Left ventricle myocardium superior (tissue), 1 donor: ENCODE data around the gene KLF12. TPM values are rescaled to one million over a fixed set of nuclear protein-coding genes. Genes with fewer than 3 reads are reported as not detected.

Experiments
- ATAC-seq: fragments of 200-7000 bp; cut with Tn5 transposase; one replicate; pipeline ENCODE4 v1.9.1; 2020; ENCODE audit warnings: mild to moderate bottlenecking, moderate library complexity
- DNase-seq: peaks from one replicate; pipeline ENCODE4 v3.0.0-alpha.2; 2020
- intact Hi-C: fragments of 100-400 bp; cut with micrococcal nuclease; formaldehyde crosslinking; loops from one replicate; pipeline ENCODE4 v1.11.0; 2022
- total RNA-seq: library from RNA; stranded (reverse); fragmentation: NEBNext Ultra II Directional; extraction: Animal tissue kit (Norgen Biotek cat#: 25700); gene quantifications from one replicate; pipeline ENCODE4 v1.2.1, GENCODE V29; 2021
- donor health status: DM: no; HTN: yes; CAD: no; lungs with severe emphysema.

The KLF12 gene
- total RNA-seq, 1 donor from 2014 or later, result 17.4 TPM

DNA sequence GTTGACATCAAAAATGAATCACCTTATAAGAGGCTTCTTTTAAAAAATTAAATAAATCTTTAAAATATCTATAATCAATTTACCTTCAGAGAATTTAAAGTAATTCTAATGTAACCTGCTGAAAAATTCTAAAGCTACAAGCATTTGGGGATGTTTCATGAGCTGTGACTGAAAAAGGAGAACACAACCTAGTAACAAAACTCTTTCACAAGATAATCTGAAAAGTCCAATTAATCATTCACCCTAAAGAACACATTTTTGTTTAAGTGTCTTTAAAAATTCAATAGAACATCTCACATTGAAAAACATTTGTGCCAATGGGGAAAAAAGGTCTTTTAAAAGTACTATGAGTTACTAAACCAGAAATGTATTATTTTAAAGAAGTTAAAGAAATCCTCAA lies 22.8 kb downstream of the KLF12 start:
- ATAC-seq (no peak), DNase-seq (no peak)
- intact Hi-C loops, result no loop called here

DNA sequence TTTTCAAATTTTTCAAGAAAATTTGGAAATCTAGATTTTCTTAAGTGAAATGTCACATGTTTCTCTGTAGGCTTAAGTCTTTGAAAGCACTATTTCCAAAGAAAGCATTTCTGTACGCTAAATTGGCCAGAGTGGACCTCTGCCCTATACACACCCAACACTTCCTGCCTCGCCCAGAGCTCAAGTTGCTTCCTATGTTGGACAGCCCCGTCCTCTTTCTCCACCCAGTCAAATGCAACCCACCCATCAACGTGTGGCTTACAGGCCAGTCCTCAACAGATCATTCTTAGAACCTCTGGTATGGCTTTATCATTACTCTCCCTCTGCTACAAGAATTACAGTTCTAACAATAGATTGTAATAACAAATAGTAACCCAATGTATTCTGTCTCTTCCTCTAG lies 24.2 kb downstream of the KLF12 start:
- DNase-seq (peak; percentile 30), ATAC-seq (peak; percentile 87)
- intact Hi-C loops, result no loop called here

DNA sequence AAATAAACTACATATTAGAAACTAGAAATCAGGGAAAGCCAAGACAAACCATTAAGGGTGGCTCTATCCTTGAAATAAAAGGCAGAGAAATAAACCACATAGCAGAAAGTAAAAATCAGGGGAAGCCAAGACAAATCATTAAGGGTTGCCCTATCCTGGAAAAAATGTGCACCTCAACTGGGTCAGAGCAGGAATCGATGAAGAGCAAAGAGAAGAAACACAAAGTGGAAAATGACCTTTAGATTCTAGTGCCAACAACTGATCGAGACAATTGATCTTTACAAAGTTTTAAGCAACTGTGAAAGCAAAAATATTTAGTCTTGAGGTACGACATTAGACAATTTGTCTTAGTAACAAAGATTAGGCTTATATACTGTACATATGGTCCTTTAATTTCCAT lies 26.6 kb downstream of the KLF12 start:
- DNase-seq (no peak), ATAC-seq (no peak)
- intact Hi-C loops, result no loop called here

DNA sequence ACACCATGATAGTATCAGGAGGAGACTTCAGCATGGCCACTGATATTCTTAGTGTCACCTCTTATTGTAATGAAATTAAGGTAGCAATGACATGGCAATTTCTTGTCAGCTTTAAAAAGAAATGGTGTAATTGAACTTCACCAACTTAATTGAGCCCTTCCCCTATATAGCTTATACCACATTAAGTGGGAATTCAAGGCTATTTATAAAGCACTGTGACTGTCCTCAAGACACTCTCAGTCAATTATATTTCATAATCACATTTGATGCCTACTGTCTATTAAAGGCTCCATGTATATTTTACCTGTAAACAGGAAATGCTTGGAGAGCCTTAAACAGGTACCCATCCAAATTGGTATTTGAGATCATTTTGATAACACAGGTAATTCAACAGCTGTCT lies 28.3 kb downstream of the KLF12 start:
- DNase-seq (no peak), ATAC-seq (no peak)
- intact Hi-C loops, result no loop called here

DNA sequence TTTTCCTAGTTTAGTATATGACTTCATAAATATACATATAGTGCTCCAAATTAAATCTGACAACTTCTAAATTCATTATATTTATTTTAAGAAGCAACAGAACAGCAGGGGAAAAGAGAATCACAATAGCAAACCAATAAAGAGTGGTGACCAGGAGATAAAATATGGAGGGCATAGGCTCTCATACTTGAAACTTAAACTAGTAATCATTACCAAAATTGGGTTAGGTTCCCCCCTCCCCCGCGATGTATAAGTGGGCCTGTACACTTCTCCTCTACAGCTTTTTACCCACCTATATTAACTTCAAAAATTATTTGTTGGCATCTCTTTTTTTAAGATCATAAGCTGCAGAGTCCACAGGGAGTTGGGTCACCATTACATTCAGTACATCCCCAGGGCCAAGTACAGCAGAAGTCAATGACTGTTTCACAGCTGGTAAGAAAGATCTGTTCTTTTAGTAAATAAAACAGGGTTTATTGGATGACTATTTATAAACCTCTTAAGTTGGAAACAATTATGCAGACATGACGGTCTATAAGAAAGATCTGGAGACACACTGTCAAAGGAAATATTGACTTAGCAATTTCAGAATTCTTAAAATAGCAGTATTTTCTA lies 29.4 kb downstream of the KLF12 start:
- intact Hi-C loops, result no loop called here
- ATAC-seq, result no peak
- DNase-seq, result no peak

GRCh38 chr13:74103970-74104555 lies 30.1 kb downstream of the KLF12 start:
- DNase-seq (no peak), ATAC-seq (no peak)

GRCh38 chr13:74103196-74103595 lies 31.0 kb downstream of the KLF12 start:
- DNase-seq (no peak), ATAC-seq (no peak)
- intact Hi-C loops, result no loop called here

More at GRCh38 chr13:74103970-74104555, 30.1 kb downstream of the KLF12 start:
- intact Hi-C loops, result no loop called here

DNA sequence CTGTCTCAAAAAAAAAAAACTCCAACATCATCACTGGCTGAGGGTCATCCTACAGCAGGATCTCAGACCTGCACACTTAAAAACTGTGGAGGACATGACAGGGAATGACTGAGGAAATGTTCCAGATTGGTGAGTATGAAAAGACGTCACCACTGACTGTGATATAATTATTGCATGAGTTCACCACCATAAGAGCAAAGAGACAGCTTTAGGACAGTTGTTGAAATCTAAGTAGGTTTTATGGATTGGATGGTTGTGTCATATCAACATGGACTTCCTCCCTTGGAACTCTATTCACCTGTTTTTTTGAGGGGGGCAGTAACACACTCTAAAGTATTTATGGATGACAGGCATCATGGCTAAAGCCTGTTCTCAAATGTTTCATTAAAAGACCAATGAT lies 31.5 kb downstream of the KLF12 start:
- intact Hi-C loops, result no loop called here

GRCh38 chr13:74101436-74101835 lies 32.8 kb downstream of the KLF12 start:
- no peak for DNase-seq
- intact Hi-C loops, result no loop called here
- no peak for ATAC-seq

More for the DNA sequence above, 31.5 kb downstream of the KLF12 start:
- no peak for DNase-seq
- no peak for ATAC-seq

- intact Hi-C loops, result no loop called here
- ATAC-seq (no peak), DNase-seq (no peak)
Observed at GRCh38 chr13:74098077-74098476, 36.1 kb downstream of the KLF12 start.

DNA sequence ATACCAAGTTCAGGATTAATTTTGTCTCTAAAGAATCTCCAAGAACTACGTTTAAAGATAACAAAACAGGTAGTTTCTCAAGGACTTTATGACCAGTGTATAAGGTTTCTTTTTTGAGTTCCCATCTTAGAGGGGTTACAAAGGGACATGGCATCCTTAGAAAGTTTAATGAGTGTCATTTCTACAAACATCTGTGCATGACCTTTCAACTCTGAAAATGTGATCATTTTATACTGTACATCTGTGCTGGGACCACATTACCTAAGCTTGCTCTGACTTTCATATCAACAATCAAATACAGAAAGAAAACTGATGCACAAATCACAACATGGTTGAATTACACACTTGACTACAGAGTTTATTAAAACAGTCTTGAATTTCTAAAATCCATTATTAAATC lies 37.1 kb downstream of the KLF12 start:
- ATAC-seq (no peak), DNase-seq (no peak)
- intact Hi-C loops, result no loop called here

DNA sequence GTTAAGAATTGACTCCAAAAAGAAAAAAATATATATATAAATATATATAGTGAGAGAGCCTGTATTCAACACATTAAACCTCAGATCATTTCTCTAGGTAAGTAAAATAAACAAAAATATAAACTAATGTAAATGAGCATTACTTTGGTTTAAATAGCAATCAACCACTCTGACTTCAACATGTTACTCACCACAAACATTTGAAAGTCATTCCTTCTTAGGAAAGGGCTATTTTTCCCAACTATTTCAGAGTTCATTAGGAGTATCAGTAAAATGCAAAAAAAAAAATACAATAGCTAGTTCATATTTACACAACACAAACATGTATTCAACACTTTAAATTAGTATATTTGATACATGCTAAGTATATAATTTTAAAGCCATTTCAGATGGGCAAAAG lies 40.5 kb downstream of the KLF12 start:
- DNase-seq (no peak), ATAC-seq (no peak)
- intact Hi-C loops, result no loop called here

GRCh38 chr13:74092711-74093110 lies 41.5 kb downstream of the KLF12 start:
- DNase-seq (no peak), ATAC-seq (no peak)
- intact Hi-C loops, result no loop called here

- intact Hi-C loops, result no loop called here
- no peak for ATAC-seq
- DNase-seq, result no peak
Observed at GRCh38 chr13:74090869-74091605, 43.2 kb downstream of the KLF12 start.

- ATAC-seq (no peak), DNase-seq (no peak)
- intact Hi-C loops, result no loop called here
Observed at GRCh38 chr13:74090397-74090796, 43.8 kb downstream of the KLF12 start.

- intact Hi-C loops, result no loop called here
- ATAC-seq, result no peak
- no peak for DNase-seq
Observed at GRCh38 chr13:74087357-74087756, 46.8 kb downstream of the KLF12 start.
